Suppressor macrophage (primary cell): ENCODE data around the gene PCSK6.
A peak's percentile ranks its signal among the peaks of the same experiment; 100 is the strongest.
"Not testable (repeated sequence)": the region's sequence is repeated elsewhere in the genome, so short reads cannot be mapped to it uniquely, and the experiment has no call there.

ENCODE experiments used
- DNase-seq, 4 experiments: peaks; one replicate each; pipeline ENCODE4 v3.0.0-alpha.2; 2020 to 2022

Gene PCSK6

DNA sequence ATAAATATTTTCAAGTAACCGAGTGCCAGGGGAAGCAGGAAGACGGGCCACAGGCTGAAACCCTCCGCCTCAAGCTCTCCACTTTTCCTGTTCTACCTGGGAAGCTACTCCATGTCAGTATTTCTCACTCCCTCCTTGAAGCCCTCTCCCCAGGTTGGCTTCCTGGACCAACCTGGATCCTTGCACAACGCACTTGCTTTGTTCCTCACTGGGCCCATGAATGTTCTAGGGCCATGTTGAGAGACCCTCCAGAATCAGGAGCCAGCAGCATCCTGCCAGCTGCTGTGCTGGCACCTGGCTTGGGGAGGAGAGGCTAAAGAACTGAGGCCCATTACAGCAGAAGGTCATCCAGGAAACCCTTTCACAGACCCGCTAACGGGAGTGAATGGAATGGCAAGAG, 115.2 kb downstream of the PCSK6 start:
- DNase-seq: no peak

DNA sequence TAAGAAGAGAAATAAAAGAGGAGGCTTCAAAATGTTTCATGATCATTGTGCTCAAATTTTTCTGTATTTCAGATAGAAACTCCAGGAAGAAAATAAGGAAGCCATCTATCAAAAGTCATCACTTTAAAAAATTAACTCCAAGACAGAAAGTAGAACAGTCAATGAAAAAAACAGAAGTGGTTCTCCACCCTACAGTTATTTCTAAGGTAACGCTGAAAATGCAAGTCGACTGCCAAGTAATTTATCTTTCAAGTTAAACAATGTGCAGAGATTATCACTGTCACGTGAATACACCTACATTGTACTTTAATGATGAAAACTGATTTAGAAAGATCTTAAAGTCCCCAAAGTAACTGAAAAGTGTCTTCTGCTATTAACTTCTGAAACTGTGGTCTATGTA, 115.9 kb downstream of the PCSK6 start:
- DNase-seq: peak in 1 of 4 experiments; percentile 19

DNA sequence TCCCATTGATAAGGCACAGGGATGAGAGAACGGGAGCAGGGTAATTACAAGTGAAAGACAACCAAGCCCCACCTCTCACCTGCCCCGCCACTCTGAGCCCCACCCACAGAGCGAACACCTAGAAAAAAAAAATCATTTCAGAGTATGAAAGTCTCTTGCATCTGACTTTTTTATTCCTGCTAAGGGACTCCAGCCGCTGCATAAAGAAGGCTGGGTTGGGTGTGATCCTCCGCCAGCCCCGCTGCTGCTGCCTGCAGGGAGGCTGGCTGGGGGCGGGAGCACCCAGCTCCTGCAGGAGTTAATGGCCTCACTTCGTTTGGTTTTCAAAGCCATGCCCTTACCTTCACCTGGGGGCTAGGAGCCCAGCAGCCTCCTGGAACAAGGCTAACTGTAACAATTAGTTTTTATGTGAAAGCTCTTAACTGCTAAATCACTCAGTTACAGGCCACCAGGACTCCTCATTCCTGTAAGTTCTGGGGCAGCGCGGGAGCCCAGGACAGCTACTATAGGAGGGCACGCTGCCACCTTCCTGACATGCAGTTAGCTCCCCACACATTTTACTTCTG, 116.5 kb downstream of the PCSK6 start:
- DNase-seq: no peak

DNA sequence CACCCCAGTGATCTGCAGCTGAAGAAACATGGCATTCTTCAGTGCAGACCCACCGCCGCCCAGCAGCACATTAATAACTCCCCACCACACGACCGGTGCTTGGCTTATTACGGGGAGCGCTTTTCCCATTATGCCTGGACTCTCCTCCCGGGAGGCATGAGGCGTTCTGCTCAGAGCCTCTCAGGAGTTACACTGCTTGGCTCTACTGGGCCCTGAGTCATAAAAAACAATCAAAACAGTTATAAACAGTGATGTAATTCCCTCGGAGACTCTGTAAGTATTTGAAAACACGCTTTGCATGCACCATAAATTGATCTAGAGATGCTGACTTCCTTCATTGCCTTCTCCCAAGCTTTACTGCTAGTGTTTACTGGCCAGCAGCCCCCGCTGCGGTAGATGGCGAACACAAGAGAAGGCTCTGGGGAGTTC, 117.3 kb downstream of the PCSK6 start:
- DNase-seq: no peak

DNA sequence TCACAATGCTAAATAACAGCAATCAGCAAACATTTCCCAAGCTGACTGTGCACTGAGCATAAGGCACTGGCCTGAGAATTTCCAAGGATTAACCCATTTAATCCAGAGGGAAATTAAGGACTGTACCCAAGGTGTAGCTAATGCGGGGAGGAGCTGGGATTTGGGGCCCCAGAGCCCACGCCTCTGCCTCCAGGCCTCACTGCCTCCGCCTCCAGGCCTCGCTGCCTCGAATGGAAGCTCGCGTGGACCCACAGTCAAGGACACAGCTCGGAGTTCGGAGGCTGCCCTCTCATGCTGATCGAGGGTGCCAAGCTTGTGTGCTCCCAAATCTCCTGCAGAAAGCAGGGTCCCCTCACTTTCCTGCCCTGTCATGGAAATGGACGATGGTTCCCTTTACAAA, 118.0 kb downstream of the PCSK6 start:
- DNase-seq: no peak

DNA sequence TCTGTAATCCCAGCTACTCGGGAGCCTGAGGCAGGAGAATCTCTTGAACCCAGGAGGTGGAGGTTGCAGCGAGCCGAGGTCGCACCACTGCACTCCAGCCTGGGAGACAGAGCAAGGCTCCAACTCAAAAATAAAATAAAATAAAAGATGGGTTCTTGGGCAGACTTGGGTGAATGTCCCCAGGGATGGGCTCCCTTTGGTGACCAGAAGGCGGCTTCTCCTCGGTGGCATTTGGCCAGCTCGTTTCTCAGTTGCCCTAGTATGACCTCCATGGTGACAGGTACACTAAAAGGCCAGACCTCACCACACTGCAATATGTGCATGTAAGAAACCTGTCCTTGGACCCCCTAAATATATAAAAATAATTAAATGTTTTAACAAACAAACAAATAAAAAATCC, 118.4 kb downstream of the PCSK6 start:
- DNase-seq: no peak

DNA sequence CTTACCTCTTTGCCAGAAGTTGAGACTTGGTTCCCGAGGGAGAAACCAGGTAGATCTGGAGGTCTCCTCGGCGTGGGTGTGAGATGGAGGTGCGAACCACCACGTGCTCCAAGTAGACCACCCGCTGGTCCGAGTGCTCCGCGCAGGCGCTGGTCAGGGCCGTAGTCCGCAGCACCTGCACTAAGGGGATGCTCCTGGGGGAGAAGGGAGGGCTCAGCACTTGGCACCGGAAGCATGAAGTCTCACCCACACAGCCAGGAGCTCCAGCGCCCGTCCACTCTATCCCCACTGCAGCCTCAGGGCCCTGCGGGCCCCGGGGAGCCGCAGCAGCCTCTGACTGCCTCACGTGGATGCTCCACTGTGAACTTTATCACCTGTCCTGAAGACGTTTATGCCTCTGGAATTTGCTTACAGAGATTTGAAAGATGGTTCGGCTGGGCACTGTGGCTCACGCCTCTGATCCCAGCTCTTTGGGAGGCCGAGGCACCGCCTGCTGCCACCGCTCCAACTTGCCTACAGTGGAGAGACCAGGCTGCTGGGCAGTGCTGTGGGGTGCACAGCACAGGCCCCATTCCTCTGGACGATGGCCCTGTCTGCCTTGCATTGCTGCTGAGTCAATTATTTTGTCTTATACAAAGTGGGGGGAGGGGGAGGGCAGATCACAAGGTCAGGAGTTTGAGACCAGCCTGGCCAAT, 119.0 kb downstream of the PCSK6 start:
- no peak for DNase-seq

DNA sequence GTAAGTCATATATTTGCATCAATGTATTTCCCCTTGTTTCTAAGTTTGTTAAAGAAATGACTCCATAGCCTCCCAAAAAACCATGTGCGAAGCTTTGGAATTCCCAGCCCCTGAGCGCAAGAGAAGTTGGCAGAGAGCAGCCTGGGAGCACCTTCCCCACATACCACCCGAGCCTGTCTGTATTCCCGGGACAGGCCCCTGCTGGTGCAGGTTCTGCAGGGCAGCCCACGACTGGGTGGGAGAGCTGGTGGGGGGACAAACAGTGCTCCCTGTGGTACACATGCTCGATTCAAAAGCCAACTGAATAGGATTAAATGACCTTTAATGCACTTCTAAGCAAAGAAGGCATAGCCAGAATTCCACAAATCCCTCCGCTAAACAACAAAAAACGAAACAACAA, 119.8 kb downstream of the PCSK6 start:
- DNase-seq: no peak

DNA sequence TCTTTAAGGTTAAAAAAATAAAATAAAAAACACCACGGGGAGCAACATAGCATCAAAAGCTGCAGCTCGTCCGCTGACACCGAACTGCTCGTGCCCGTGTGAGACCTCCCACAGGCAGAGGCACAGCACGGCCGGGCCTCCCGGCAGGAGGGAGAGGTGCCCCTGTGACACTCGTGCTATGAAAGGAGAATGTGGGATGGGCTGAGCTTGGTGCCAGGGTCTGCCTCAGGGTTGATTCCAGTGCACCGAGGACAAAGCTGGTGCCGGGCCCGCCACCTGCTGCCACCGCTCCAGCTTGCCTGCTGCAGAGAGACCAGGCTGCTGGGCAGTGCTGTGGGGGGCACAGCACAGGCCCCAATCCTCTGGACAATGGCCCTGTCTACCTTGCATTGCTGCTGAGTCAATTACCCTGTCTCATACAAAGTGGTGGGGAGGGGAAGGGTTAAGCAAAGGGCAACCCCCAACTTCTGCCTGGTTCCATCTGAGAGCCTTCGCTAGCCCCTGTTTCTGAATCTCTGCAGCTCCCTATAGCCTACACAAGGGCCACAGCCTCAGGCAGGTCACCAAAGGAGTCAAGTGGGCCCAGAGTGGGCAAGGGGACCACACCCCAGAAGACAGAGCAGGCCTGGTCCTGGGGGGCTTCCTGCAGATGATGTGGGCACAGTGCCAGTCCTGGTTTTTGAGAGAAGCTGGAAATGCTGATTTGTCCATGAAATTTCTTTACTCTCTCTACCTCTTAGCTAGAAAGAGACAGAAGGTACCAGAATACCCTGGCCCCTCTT, 120.5 kb downstream of the PCSK6 start:
- DNase-seq: no peak

DNA sequence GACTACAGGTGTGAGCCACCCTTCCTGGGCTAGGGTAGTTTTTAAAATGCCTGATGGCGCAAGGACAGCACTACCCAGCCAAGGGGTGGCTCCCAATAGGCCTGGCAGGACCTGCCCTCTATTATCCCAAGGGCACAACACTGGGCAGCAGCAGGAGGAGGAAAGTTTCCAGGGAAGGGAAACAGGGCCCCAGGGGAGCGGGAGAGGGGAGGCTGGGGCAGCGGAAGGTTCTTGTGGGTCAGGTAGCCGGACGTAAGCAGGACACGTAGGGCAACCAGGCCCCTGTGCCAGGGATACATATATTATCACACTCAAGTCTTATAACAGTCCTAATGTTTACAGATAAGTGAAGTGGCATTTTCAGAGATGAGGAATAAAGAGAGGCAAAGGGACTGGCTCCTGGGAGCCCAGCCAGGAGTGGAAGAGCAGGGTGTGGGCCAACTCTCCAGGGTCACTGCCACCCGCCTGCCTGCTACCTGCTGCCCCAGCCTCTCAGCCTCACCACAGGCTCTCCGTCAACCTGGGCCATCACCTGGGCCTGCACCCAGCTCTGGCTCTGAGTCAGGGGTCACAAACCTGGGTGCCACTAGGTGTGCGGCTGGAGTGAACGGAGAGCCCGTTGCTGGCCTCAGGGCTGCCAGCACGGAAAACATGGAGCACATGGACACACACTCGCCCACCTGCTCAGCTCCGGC, 121.3 kb downstream of the PCSK6 start:
- DNase-seq: no peak

DNA sequence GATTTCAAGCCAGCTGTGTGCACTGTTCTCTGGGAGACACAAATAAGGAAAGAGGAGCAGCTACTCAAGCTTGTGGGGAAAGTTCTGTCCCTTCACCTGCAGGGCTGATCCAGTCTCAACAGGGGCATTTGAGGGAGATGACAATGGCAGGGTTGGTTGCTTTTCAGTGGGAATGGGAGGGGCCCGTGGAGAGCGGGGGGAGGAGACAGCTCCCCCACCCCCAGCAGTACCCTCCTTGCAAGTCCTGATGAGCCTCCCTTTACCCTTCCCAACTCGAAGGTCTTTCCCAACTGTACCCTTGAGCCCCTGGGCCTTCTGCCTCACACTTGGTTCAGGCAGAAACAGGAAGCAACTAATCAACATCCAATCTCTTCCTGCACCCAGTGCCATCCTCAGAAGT, 122.7 kb downstream of the PCSK6 start:
- DNase-seq: no peak

DNA sequence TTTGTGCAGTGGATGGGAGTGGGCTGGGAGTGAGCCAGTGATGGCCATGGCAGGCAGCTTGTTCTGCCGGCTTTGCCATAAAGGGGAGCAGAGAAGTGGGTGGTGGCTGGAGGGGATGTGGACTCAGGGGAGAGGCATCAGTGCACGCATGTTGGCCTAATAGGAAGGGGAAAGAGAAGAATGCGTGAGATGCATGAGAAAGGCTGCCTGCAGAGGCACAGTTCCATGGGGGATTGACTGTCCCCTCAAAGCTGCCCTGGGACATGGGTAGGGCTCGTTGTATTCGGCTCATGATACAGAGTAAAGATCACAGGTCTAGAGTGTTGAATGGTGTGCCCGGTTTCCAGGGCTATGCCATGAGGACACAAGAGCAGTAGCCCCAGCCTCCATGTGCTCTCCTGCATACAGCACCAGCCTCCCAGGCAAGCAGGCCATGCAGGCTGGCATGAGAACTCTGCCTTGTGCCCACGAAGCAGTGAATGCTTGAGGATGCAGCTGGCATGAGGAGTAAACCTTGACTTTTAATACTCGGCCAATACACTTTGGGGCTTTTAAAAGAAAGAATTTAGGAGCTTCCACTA, 126.4 kb downstream of the PCSK6 start:
- DNase-seq: no peak

DNA sequence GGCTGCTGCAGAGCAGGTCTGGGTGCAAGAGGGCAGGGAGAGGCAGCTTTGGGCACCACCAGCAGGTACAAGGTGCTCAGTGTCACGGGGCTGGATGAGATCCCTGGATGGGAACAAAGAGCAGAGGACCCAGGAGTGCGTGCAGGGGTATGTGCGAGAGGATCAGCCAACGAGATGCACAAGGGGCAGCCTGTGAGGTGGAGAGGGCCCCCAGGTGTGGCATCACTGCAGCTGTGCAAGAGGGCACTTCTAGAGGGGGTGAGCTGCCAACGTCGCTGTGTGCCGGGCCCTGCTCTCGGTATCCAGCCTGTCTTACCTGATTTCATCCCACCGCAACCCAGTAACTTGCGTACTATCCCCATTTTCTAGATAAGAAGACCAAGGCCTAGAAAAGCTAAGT, 127.1 kb downstream of the PCSK6 start:
- DNase-seq: no peak

DNA sequence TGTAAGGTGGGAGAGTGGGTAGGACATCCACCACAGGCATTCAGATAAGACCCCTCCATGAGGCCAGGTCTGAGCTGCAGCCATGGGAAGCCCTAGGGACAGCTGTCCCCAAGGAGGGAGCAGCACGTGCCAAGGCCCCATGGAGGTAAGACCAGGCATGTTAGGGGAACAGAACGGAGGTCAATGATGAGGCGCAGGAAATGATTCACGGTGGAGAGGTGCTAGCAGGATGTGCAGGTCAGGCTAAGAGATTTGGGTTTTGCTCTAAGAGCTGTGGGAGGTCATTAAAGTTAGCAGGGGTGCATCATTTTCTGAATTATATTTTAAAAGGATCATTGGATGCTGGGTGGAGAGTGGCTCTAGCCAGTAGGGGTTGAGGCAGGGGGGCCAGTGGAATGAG, 128.1 kb downstream of the PCSK6 start:
- no peak for DNase-seq

DNA sequence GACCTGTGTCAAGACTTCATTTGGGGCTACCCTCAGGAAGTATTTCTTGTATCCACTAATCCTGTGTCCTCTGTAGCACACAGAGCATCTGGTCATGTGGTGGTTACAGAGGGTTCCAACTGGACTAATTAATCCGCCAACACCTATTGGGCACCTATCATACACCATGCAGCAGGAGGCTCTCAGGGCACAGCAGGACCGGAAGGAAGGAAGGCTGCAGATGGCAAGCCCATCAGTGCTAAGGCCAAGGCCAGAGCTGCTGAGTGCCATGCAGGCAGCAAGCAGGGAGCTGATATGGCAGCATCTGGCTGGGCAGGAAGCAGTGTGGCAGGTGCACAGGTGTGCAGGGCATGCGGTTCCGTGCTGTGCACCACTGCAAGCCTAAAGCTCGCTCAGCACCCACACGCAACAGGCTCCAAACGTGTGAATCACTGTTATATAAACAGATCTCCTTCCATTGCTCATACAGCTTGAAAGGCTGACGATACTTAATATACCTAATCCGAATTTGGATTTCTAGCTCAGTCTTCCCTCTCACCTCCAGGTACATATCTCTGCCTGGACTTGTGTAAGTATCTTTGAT, 130.1 kb downstream of the PCSK6 start:
- no peak for DNase-seq

DNA sequence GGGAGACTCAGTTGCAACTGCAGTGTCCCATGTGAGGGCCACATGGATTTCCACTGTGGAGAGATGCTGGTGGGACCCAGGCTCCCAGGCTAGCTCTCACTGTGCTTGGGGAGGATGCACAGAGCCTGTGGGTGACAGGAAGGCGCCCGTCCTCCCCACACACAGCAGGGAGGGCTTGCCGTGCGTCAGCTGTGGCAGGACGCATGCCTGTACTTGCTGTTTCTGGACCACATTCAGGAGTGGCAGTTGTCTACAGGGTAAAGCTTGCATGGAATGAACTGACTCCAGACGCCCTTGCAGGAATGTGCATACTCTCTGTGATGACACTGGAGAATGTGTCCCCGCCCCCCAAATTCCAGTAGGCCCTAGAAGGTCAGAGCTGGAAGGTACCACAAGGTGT, 130.6 kb downstream of the PCSK6 start:
- no peak for DNase-seq

DNA sequence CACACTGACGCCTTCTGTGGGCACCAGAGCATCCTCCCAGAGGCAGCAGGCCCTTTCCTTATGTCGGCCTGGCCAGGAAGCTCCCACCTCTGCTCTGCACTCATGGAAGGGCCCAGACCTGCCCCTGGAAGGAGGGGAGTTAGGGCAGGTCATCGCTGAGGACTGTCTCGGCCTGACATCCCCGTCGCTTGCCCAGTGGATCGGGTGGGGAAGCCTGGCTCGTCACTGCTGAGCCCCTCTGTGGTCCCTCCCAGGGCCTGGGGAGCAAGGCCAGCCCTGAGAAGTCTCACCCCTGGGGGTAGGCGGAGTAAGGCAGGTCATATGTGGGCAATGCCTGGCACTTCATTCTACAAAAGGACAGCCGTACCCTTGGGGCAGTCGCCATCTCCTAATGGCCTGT, 131.6 kb downstream of the PCSK6 start:
- no peak for DNase-seq

DNA sequence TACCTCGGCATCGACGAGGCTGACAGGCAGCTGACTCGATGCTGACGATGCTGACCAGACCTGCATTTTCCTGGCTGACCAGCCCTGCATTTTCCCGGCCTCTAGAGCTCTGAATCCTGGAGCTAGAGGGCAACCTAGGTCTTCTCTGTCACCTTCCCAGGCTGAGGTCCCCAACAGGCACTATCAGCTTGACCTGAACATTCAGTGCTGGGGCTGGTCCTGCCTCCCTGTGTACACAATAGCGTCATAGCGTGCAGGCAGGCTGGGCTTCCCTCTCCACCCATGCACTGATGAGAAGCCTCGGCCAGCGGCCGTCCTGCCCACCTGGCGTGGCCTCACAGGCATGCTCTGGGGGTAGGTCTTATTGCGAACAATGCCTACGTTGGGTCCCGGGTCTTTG, 132.2 kb downstream of the PCSK6 start:
- DNase-seq: no peak

DNA sequence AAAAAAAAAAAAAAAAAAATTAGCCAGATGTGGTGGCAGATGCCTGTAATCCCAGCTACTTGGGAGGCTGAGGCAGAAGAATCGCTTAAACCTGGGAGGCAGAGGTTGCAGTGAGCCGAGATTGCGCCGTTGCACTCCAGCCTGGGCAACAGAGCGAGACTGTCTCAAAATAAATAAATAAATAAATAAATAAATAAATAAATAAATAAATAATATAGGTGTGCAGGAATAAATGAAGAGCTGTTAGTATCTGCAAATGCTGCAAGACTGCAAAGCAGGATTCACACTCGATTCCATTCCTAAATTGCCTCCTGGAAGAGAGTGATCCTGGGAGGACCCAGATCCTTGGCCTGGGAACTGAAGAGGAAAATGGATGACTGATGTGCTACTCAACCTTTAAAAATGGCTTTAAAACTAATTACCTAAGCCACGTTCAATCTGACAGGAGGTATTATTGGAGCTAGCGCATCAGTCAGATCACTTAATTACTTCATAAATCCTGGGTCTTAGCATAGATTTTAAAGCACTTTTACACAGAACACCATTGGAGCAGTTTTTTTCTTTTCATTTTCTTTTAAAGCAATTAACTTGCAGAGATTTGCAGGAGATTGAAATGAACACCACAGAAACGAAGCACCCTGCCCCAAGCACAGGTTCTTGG, 132.9 kb downstream of the PCSK6 start:
- DNase-seq: not testable (repeated sequence)

DNA sequence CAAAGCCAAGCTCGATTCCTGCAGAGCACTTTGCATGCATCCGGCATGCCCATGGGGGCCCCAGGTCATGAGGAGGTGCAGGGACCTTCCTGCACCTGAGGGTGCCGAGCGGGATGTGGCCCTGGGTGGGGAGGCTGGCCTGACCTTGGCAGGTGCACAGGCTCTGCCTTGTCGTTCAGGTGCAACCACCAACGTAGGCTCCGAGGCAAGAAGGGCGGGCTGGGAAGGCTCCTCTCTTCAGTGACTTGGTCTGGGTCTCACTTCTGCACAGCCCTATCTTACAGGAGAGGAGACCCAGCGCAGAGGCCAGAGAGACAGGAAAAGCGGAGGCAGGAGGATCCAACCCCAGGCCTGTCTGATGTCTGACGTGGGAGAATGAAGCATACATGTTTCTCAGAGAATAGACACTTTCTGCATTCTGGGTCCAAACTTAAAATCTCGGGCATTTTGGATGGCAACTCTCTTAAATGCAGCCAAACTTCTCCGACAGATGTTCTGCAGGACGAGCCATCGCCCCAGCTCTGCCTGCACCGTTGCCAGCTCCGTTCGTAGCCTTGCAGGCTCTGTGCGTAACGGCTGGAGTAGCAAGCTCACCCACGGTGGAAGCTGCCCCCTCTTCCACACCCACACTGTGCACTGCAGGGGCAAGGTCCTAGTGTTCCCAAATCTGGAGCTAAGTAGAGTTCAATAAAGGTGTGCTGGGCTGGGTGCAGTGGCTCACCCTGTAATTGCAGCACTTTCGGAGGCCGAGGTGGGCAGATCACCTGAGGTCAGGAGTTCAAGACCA, 133.6 kb downstream of the PCSK6 start:
- no peak for DNase-seq

DNA sequence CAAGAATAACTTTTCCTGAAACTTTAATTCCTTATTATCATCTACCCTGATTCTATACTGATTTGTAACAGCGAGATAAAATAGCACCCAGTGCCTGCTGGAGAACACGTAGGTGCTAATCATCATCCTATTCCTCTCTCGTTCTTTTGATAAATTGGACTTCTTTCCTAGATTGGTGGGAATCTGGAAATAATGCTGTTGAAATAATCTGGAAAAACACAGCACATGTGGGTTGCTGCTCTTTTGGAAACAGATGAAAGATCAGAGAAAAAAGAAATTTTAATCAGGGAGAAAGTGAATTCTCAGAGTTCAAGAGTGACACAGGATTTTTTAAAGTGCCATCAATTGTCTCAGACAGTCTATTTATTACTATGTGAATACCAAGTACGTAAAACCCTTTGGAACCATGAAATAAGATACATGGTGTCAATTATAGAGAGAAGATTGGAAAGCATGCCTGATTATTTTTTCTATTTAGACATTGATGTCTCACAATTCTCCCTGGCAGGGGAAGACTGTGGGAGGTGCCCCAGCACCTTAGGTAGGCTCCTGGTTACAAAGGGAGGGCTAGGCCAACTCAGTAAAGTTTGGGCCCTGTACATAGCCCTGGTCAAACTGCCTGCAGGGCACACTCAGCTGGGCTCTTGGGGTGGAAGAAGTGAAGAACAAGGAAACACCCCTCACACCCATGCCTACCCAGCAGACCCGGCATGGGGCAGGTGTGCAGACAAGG, 134.4 kb downstream of the PCSK6 start:
- no peak for DNase-seq
